H9 (cell line): ENCODE measurements around the gene GDF15. TPM values are rescaled to one million over a fixed set of nuclear protein-coding genes. Genes with fewer than 3 reads are reported as not detected.

Experiments
- DNase-seq: peaks from one replicate; pipeline ENCODE4 v3.0.0-alpha.2; 2017
- H2AFZ ChIP-seq: one replicate; pipeline ENCODE4 v1.6.1; 2013; ENCODE audit warnings: mild to moderate bottlenecking, low read length, control low read depth, moderate library complexity
- H2AK5ac ChIP-seq: 2 replicates; pipeline ENCODE4 v1.6.1; 2013; ENCODE audit warnings: low read length, control low read depth, mixed read lengths; ENCODE audit not compliant: insufficient read length
- H2BK120ac ChIP-seq: one replicate; pipeline ENCODE4 v1.6.1; 2013; ENCODE audit warnings: low read depth, mild to moderate bottlenecking, low read length, control low read depth, inconsistent platforms; ENCODE audit not compliant: poor library complexity, severe bottlenecking
- H2BK12ac ChIP-seq: 2 replicates; pipeline ENCODE4 v1.6.1; 2013; ENCODE audit warnings: low read length, control low read depth, mixed read lengths, low read depth; ENCODE audit not compliant: insufficient read length
- H2BK15ac ChIP-seq: 2 replicates; pipeline ENCODE4 v1.6.1; 2013; ENCODE audit warnings: low read depth, low read length, control low read depth
- H2BK20ac ChIP-seq: one replicate; pipeline ENCODE4 v1.6.1; 2013; ENCODE audit warnings: low read depth, mild to moderate bottlenecking, low read length, control low read depth, inconsistent platforms; ENCODE audit not compliant: poor library complexity, severe bottlenecking
- H2BK5ac ChIP-seq: 2 replicates; pipeline ENCODE4 v1.6.1; 2013; ENCODE audit warnings: low read length, control low read depth, mixed read lengths; ENCODE audit not compliant: insufficient read length
- H3K14ac ChIP-seq: 2 replicates; pipeline ENCODE4 v1.6.1; 2013; ENCODE audit warnings: low read length, control low read depth; ENCODE audit not compliant: insufficient read depth
- H3K18ac ChIP-seq: 2 replicates; pipeline ENCODE4 v1.6.1; 2013; ENCODE audit warnings: low read depth, mild to moderate bottlenecking, mixed read lengths, low read length, control low read depth; ENCODE audit not compliant: insufficient read length
- H3K23ac ChIP-seq: 2 replicates; pipeline ENCODE4 v1.6.1; 2013; ENCODE audit warnings: low read length, control low read depth, mixed read lengths, low read depth; ENCODE audit not compliant: insufficient read length
- H3K23me2 ChIP-seq: 2 replicates; pipeline ENCODE4 v1.6.1; 2013; ENCODE audit warnings: low read depth, mild to moderate bottlenecking, mixed read lengths, low read length, control low read depth; ENCODE audit not compliant: insufficient read length, poor library complexity, severe bottlenecking
- H3K27ac ChIP-seq: 2 replicates; pipeline ENCODE4 v1.5.1; 2013; ENCODE audit warnings: low read length, control low read depth, mixed read lengths, low read depth; ENCODE audit not compliant: insufficient read length
- H3K27me3 ChIP-seq: 2 replicates; pipeline ENCODE4 v1.6.1; 2013; ENCODE audit warnings: low read length, control low read depth, inconsistent platforms; ENCODE audit not compliant: insufficient read depth
- H3K4ac ChIP-seq: 2 replicates; pipeline ENCODE4 v1.6.1; 2013; ENCODE audit warnings: low read depth, mild to moderate bottlenecking, control low read depth, inconsistent platforms, low read length, moderate library complexity
- H3K4me1 ChIP-seq: 2 replicates; pipeline ENCODE4 v1.6.1; 2013; ENCODE audit warnings: low read length, control low read depth, inconsistent platforms; ENCODE audit not compliant: insufficient read depth
- H3K4me2 ChIP-seq: 2 replicates; pipeline ENCODE4 v1.6.1; 2013; ENCODE audit warnings: low read length, control low read depth, mixed read lengths; ENCODE audit not compliant: insufficient read length, insufficient read depth
- H3K56ac ChIP-seq: 2 replicates; pipeline ENCODE4 v1.6.1; 2013; ENCODE audit warnings: low read depth, mild to moderate bottlenecking, mixed read lengths, low read length, control low read depth; ENCODE audit not compliant: insufficient read length
- H3K79me1 ChIP-seq: 2 replicates; pipeline ENCODE4 v1.6.1; 2013; ENCODE audit warnings: low read depth, mild to moderate bottlenecking, moderate library complexity, low read length, control low read depth, inconsistent platforms; ENCODE audit not compliant: insufficient read depth, poor library complexity, severe bottlenecking
- H3K79me2 ChIP-seq: 2 replicates; pipeline ENCODE4 v1.6.1; 2013; ENCODE audit warnings: low read length, control low read depth, inconsistent platforms; ENCODE audit not compliant: insufficient read depth
- H3K9ac ChIP-seq: 2 replicates; pipeline ENCODE4 v1.6.1; 2013; ENCODE audit warnings: low read length, control low read depth, mixed read lengths; ENCODE audit not compliant: insufficient read length; ENCODE audit errors: extremely low read depth
- H3K9me3 ChIP-seq: one replicate; pipeline ENCODE4 v1.6.1; 2013; ENCODE audit warnings: low read depth, low read length, inconsistent platforms; ENCODE audit not compliant: control insufficient read depth
- H3T11ph ChIP-seq: one replicate; pipeline ENCODE4 v1.6.1; 2013; ENCODE audit warnings: mild to moderate bottlenecking, low read length, control low read depth, inconsistent platforms
- H4K20me1 ChIP-seq: one replicate; pipeline ENCODE4 v1.6.1; 2013; ENCODE audit not compliant: control insufficient read depth, insufficient read length, insufficient read depth
- H4K5ac ChIP-seq: 2 replicates; pipeline ENCODE4 v1.6.1; 2013; ENCODE audit warnings: low read depth, mild to moderate bottlenecking, mixed read lengths, low read length, control low read depth; ENCODE audit not compliant: insufficient read length
- H4K8ac ChIP-seq: replicated peaks from 2 replicates; pipeline ENCODE4 v1.6.1; 2013; ENCODE audit warnings: low read length, control low read depth, mixed read lengths, low read depth; ENCODE audit not compliant: insufficient read length
- H4K91ac ChIP-seq: 2 replicates; pipeline ENCODE4 v1.6.1; 2013; ENCODE audit warnings: low read depth, mild to moderate bottlenecking, moderate library complexity, mixed read lengths, low read length, control low read depth; ENCODE audit not compliant: insufficient read length
- H3K27ac Mint-ChIP-seq, 3 experiments: 2 replicates in 2 of 3; 3 replicates in 1 of 3; pipeline ENCODE4 v1.8.0; 2020 to 2021; ENCODE audit warnings: mixed read lengths in 3 of 3, mild to moderate bottlenecking in 1 of 3, moderate library complexity in 1 of 3
- H3K27me3 Mint-ChIP-seq: 2 replicates; pipeline ENCODE4 v1.8.0; 2021; ENCODE audit warnings: low read depth, mild to moderate bottlenecking, moderate library complexity, mixed read lengths
- H3K36me3 Mint-ChIP-seq, 3 experiments: 2 replicates in 2 of 3; 3 replicates in 1 of 3; pipeline ENCODE4 v1.8.0; 2020 to 2021; ENCODE audit warnings: low read depth in 3 of 3, mixed read lengths in 3 of 3; ENCODE audit not compliant: insufficient read depth in 1 of 3
- H3K4me1 Mint-ChIP-seq, 2 experiments: 2 replicates each; pipeline ENCODE4 v1.8.0; 2020; ENCODE audit warnings: mixed read lengths in 2 of 2
- H3K4me3 Mint-ChIP-seq, 2 experiments: 2 replicates in 1 of 2; 3 replicates in 1 of 2; pipeline ENCODE4 v1.8.0; 2020 to 2021; ENCODE audit warnings: mild to moderate bottlenecking in 2 of 2, mixed read lengths in 2 of 2, moderate library complexity in 1 of 2
- H3K9me3 Mint-ChIP-seq, 2 experiments: 2 replicates in 1 of 2; 3 replicates in 1 of 2; pipeline ENCODE4 v1.8.0; 2020; ENCODE audit warnings: mild to moderate bottlenecking in 2 of 2, mixed read lengths in 2 of 2, moderate library complexity in 1 of 2
- WGBS: extraction: QIAGEN DNeasy Blood & Tissue Kit; methylation state at CpG from one replicate; pipeline ENCODE4 v1.1.7; 2013; ENCODE audit warnings: missing lambda C conversion rate, low lambda C conversion rate, mixed read lengths; ENCODE audit not compliant: insufficient read length; ENCODE audit errors: extremely low coverage; 5-methylcytosine and 5-hydroxymethylcytosine counted together
- total RNA-seq: library from RNA; stranded (reverse); gene quantifications from 2 replicates; pipeline ENCODE4 v1.2.1, GENCODE V29; 2021
- TF ChIP-seq, protein P1 (sequence below): fragments of 200-600 bp; sonication (generic); conservative IDR thresholded peaks from 3 replicates; pipeline ENCODE4 v1.8.0; 2021; ENCODE audit warnings: antibody characterized with exemption, mild to moderate bottlenecking

The GDF15 gene
- total RNA-seq, 1 experiment from 2014 or later, result 5.7 TPM

DNA sequence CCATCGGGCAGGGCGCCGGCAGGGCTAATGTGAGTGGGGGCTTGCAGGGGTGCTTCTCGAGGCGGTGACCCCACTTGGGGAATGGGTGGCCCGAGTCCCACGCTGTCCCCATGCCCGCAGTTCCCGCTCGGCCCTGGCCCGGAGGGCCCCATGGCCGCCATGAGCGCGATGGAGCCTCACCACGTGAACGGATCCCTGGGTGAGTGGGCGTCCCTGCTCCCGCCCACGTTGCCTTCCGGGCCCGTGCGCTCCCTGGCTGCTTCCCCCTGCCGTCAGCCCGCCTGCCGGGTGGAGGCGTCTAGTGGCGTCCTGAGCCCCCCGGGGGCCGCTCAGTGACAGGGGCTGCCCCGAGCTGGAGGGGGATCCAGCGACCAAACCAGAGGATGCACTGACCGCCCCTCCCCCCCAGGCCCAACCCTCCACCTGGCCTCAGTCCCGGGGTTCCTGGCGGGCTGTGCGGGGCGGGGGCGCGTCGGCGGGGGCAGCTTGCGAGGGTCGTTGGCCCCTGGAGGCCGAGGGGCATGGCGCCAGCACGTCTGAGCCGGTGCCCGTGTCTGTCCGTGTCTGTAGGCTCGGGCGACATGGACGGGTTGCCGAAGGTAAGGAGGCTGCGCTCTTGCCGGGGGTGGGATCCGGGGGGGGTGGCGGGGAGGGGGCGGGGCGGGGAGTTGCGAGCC, 47.2 kb downstream of the GDF15 start:
- no peaks in the 10 kb centered on the region; a peak in 1 of 5 replicates for H3K9me3 Mint-ChIP-seq
- H3K4me1 Mint-ChIP-seq, result peaks cover 18 to 25% of the 10 kb centered on the region in 2 experiments
- Histone ChIP-seq H3T11ph (no peak overlapping the region), H2AFZ (no peak overlapping the region), H3K4me2 (peak overlapping the region; percentile 44), H4K91ac (no peak overlapping the region), H3K4me1 (no peaks in the 10 kb centered on the region; the same call in 1 of the 2 replicates), H2AK5ac (no peak overlapping the region), H3K27me3 (no peaks in the 10 kb centered on the region), H3K9ac (no peak overlapping the region), H3K56ac (no peak overlapping the region), H3K18ac (peak overlapping the region; percentile 68), H2BK20ac (no peak overlapping the region), H2BK120ac (peak overlapping the region; percentile 57), H3K23me2 (peaks cover 12% of the 10 kb centered on the region), H4K8ac (no peak overlapping the region), H3K4ac (no peak overlapping the region), H4K20me1 (peaks cover 3% of the 10 kb centered on the region), H2BK12ac (no peak overlapping the region), H3K9me3 (no peaks in the 10 kb centered on the region), H3K79me1 (no peaks in the 10 kb centered on the region), H3K23ac (no peak overlapping the region), H4K5ac (no peak overlapping the region), H2BK15ac (no peak overlapping the region), H3K14ac (peak overlapping the region; percentile 88), H3K27ac (no peak overlapping the region), H3K79me2 (no peaks in the 10 kb centered on the region), H2BK5ac (no peak overlapping the region)
- H3K4me3 Mint-ChIP-seq, result peak overlapping the region; percentile 58 to 71
- TF ChIP-seq, protein P1, sequence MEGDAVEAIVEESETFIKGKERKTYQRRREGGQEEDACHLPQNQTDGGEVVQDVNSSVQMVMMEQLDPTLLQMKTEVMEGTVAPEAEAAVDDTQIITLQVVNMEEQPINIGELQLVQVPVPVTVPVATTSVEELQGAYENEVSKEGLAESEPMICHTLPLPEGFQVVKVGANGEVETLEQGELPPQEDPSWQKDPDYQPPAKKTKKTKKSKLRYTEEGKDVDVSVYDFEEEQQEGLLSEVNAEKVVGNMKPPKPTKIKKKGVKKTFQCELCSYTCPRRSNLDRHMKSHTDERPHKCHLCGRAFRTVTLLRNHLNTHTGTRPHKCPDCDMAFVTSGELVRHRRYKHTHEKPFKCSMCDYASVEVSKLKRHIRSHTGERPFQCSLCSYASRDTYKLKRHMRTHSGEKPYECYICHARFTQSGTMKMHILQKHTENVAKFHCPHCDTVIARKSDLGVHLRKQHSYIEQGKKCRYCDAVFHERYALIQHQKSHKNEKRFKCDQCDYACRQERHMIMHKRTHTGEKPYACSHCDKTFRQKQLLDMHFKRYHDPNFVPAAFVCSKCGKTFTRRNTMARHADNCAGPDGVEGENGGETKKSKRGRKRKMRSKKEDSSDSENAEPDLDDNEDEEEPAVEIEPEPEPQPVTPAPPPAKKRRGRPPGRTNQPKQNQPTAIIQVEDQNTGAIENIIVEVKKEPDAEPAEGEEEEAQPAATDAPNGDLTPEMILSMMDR, result no peak
- no peak overlapping the region for H3K27ac Mint-ChIP-seq
- peaks cover 2% of the 10 kb centered on the region for H3K27me3 Mint-ChIP-seq
- no CpG with 5 or more reads among the region's 59 CpGs for WGBS
- DNase-seq, result peak; percentile 63
- H3K36me3 Mint-ChIP-seq, result peaks cover 2 to 21% (median 19%) of the 10 kb centered on the region in 3 experiments; a peak in 6 of 7 replicates
